ENCODE measurements around the gene ACTN1. TPM values are rescaled to one million over a fixed set of nuclear protein-coding genes. Genes with fewer than 3 reads are reported as not detected.

The ACTN1 gene
- total and polyA plus RNA-seq, 2 of the 8 experiments (the other 6 are each of a cell fraction or from before 2014, with no cell fraction given) = 236 to 262 TPM

GRCh38 chr14:68824207-68824516, 154.9 kb downstream of the ACTN1 start (continued):
- no peak for TF ChIP-seq CTCF (IDR thresholded peaks at IDR 0.05; ENCODE audit: control extremely low read depth in 1 of 3, insufficient read depth in 1 of 3, low read depth in 1 of 3, low read length in 3 of 3)
- TF ChIP-seq YY1 (IDR thresholded peaks at IDR 0.05; ENCODE audit: low read depth, low read length) = no peak

Small RNA genes lying within 50 kb of the gene (small RNA-seq; reads per million reads assigned to genes)
- gene BANF1P1 (ENCODE audit: insufficient read depth) (not detected), gene HMGN1P3 (ENCODE audit: insufficient read depth) (not detected), gene RPS29P1 (ENCODE audit: insufficient read depth) (not detected)

Other genes with a start within 250 kb of the ACTN1 start
- gene ZFP36L1, start 186.2 kb downstream of the ACTN1 start, total RNA-seq (2021; fragmentation: NEBNext Ultra II Directional; extraction: Animal tissue kit (Norgen Biotek cat#: 25700)) = 132 TPM in 2 replicates
- 80.4 and 136 TPM in 2 replicates for gene ZFP36L1, start 186.2 kb downstream of the ACTN1 start, polyA plus RNA-seq (2011; rRNA removed)
- 23.9 and 24.3 TPM in 2 replicates for gene DCAF5, start 173.8 kb upstream of the ACTN1 start, total RNA-seq (2021; fragmentation: NEBNext Ultra II Directional; extraction: Animal tissue kit (Norgen Biotek cat#: 25700))
- 31.0 and 41.0 TPM in 2 replicates for gene DCAF5, start 173.8 kb upstream of the ACTN1 start, polyA plus RNA-seq (2011; rRNA removed)
- gene EXD2, start 212.2 kb upstream of the ACTN1 start, total RNA-seq (2021; fragmentation: NEBNext Ultra II Directional; extraction: Animal tissue kit (Norgen Biotek cat#: 25700)) = 20.3 and 25.9 TPM in 2 replicates
- 8.7 and 11.9 TPM in 2 replicates for gene EXD2, start 212.2 kb upstream of the ACTN1 start, polyA plus RNA-seq (2011; rRNA removed)

Data from H1 (cell line).